Astrocyte (in vitro differentiated cells and primary cell): ENCODE results near the gene MYL12A.

Experiments
- CTCF ChIP-seq: IDR thresholded peaks from 2 replicates; pipeline ENCODE4 v1.5.1; 2011; ENCODE audit warnings: low read depth, mild to moderate bottlenecking, inconsistent platforms, low read length, moderate library complexity; ENCODE audit not compliant: insufficient read depth
- EZH2 ChIP-seq: IDR thresholded peaks from 2 replicates; pipeline ENCODE4 v1.6.1; 2012; ENCODE audit warnings: mild to moderate bottlenecking, low read length, inconsistent platforms; ENCODE audit not compliant: insufficient read depth

- TF ChIP-seq CTCF (no peak), EZH2 (no peak)
Observed at GRCh38 chr18:3268306-3268705, 20.7 kb downstream of the MYL12A start.
